ENCODE data around the gene INSM1.

The INSM1 gene

GRCh38 chr20:20362774-20363433 is 5.0 kb upstream of the INSM1 start:
- no peak for DNase-seq (ENCODE audit: low spot score)

GRCh38 chr20:20363434-20363798 is 4.5 kb upstream of the INSM1 start:
- DNase-seq (ENCODE audit: low spot score): no peak

- DNase-seq (ENCODE audit: low spot score): no peak
Measured at GRCh38 chr20:20363799-20364592, 3.9 kb upstream of the INSM1 start.

- DNase-seq (ENCODE audit: low spot score): no peak
Measured at GRCh38 chr20:20364593-20365479, 3.1 kb upstream of the INSM1 start.

- no peak for DNase-seq (ENCODE audit: low spot score)
Measured at GRCh38 chr20:20365480-20366161, 2.3 kb upstream of the INSM1 start.

GRCh38 chr20:20366551-20366875 is 1.4 kb upstream of the INSM1 start:
- no peak for DNase-seq (ENCODE audit: low spot score)

- DNase-seq (ENCODE audit: low spot score): no peak
Measured at GRCh38 chr20:20366876-20367574, 879 bp upstream of the INSM1 start.

GRCh38 chr20:20368418-20369249 is 730 bp downstream of the INSM1 start:
- DNase-seq (ENCODE audit: low spot score): no peak

- no peak for DNase-seq (ENCODE audit: low spot score)
Measured at GRCh38 chr20:20369250-20370093, 1.6 kb downstream of the INSM1 start.

GRCh38 chr20:20370094-20370575 is 2.2 kb downstream of the INSM1 start:
- DNase-seq (ENCODE audit: low spot score): no peak

GRCh38 chr20:20371083-20371482 is 3.2 kb downstream of the INSM1 start:
- DNase-seq (ENCODE audit: low spot score): no peak

- DNase-seq (ENCODE audit: low spot score): no peak
Measured at GRCh38 chr20:20371681-20372080, 3.8 kb downstream of the INSM1 start.

- DNase-seq (ENCODE audit: low spot score): no peak
Measured at GRCh38 chr20:20373091-20373571, 5.2 kb downstream of the INSM1 start.

GRCh38 chr20:20375862-20376261 is 8.0 kb downstream of the INSM1 start:
- DNase-seq (ENCODE audit: low spot score): no peak

- no peak for DNase-seq (ENCODE audit: low spot score)
Measured at GRCh38 chr20:20386192-20386591, 18.3 kb downstream of the INSM1 start.

GRCh38 chr20:20390393-20390792 is 22.5 kb downstream of the INSM1 start:
- no peak for DNase-seq (ENCODE audit: low spot score)

GRCh38 chr20:20391115-20391514 is 23.2 kb downstream of the INSM1 start:
- DNase-seq (ENCODE audit: low spot score): no peak

GRCh38 chr20:20391766-20392165 is 23.9 kb downstream of the INSM1 start:
- no peak for DNase-seq (ENCODE audit: low spot score)

All from NAMALWA (cell line).